Keratinocyte (primary cell): ENCODE results near the gene SELPLG. TPM values are rescaled to one million over a fixed set of nuclear protein-coding genes. Genes with fewer than 3 reads are reported as not detected.

Experiments used
- DNase-seq: peaks from one replicate; pipeline ENCODE4 v3.0.0-alpha.2; 2011; ENCODE audit warnings: low read depth, missing footprints, low spot score
- FAIRE-seq: peaks from 2 replicates; lab custom pipeline; 2011; peaks lifted over from hg19 to GRCh38; lab: Jason Lieb, UNC
- H2AFZ ChIP-seq: 2 replicates; pipeline ENCODE4 v1.6.0; 2012; ENCODE audit warnings: low read length, control low read depth, inconsistent platforms; ENCODE audit not compliant: control insufficient read depth
- H3K27ac ChIP-seq: 2 replicates; pipeline ENCODE4 v1.5.1; 2011; ENCODE audit warnings: low read length; ENCODE audit not compliant: control insufficient read depth, insufficient read depth
- H3K27me3 ChIP-seq: 3 replicates; pipeline ENCODE4 v1.6.0; 2011; ENCODE audit warnings: low read length; ENCODE audit not compliant: control insufficient read depth, insufficient read depth; ENCODE audit errors: extremely low read depth
- H3K36me3 ChIP-seq, 2 experiments: 2 replicates in 1 of 2; 3 replicates in 1 of 2; pipeline ENCODE4 v1.5.1; 2011; ENCODE audit warnings: low read length in 2 of 2, mild to moderate bottlenecking in 1 of 2; ENCODE audit not compliant: control insufficient read depth in 2 of 2, insufficient read depth in 2 of 2; ENCODE audit errors: extremely low read depth in 1 of 2
- H3K4me1 ChIP-seq: 3 replicates; pipeline ENCODE4 v1.5.1; 2011; ENCODE audit warnings: low read length; ENCODE audit not compliant: control insufficient read depth, insufficient read depth; ENCODE audit errors: extremely low read depth
- H3K4me2 ChIP-seq: 3 replicates; pipeline ENCODE4 v1.6.0; 2011; ENCODE audit warnings: low read depth, low read length; ENCODE audit not compliant: control insufficient read depth, insufficient read depth; ENCODE audit errors: extremely low read depth
- H3K4me3 ChIP-seq, 3 experiments: fragments of 200-600 bp in 1 of 3; sonication (generic) in 1 of 3; 2 replicates in 2 of 3; 3 replicates in 1 of 3; pipeline ENCODE4 v1.5.1; 2011 to 2016; ENCODE audit warnings: low read length in 3 of 3, mild to moderate bottlenecking in 3 of 3, control low read depth in 2 of 3, inconsistent platforms in 1 of 3, low read depth in 1 of 3, mixed read lengths in 1 of 3, mixed run types in 1 of 3, moderate library complexity in 1 of 3; ENCODE audit not compliant: control insufficient read depth in 2 of 3, insufficient read depth in 2 of 3; ENCODE audit errors: extremely low read depth in 1 of 3
- H3K79me2 ChIP-seq: 2 replicates; pipeline ENCODE4 v1.6.0; 2012; ENCODE audit warnings: low read length; ENCODE audit not compliant: control insufficient read depth, insufficient read depth
- H3K9ac ChIP-seq: 3 replicates; pipeline ENCODE4 v1.6.0; 2011; ENCODE audit warnings: low read length; ENCODE audit not compliant: control insufficient read depth, insufficient read depth; ENCODE audit errors: extremely low read depth
- H3K9me1 ChIP-seq: 3 replicates; pipeline ENCODE4 v1.6.0; 2011; ENCODE audit warnings: low read length; ENCODE audit not compliant: control insufficient read depth, insufficient read depth; ENCODE audit errors: extremely low read depth
- H3K9me3 ChIP-seq: 2 replicates; pipeline ENCODE4 v1.5.1; 2012; ENCODE audit warnings: low read depth, low read length; ENCODE audit not compliant: control insufficient read depth
- H4K20me1 ChIP-seq: 3 replicates; pipeline ENCODE4 v1.6.0; 2011; ENCODE audit warnings: low read length; ENCODE audit not compliant: control insufficient read depth, insufficient read depth; ENCODE audit errors: extremely low read depth
- CTCF ChIP-seq, 3 experiments: IDR thresholded peaks in 1 of 3; conservative IDR thresholded peaks in 1 of 3; optimal IDR thresholded peaks in 1 of 3; 2 replicates in 2 of 3; 3 replicates in 1 of 3; pipeline versions ENCODE3 to v1.5.1; 2011; ENCODE audit warnings: low read length in 3 of 3, mild to moderate bottlenecking in 3 of 3, moderate library complexity in 2 of 3, control low read depth in 1 of 3, inconsistent platforms in 1 of 3; ENCODE audit not compliant: insufficient read depth in 2 of 3; ENCODE audit errors: extremely low read depth in 1 of 3
- EZH2 ChIP-seq: IDR thresholded peaks from one replicate; pipeline ENCODE4 v1.6.1; 2012; ENCODE audit warnings: inconsistent platforms, mild to moderate bottlenecking, low read length, moderate library complexity
- dilution Hi-C: fragments of 300-500 bp; cut with MboI; formaldehyde crosslinking; loops from one replicate; pipeline ENCODE4 v1.7.0; 2020; ENCODE audit warnings: low sequenced_read_pairs; ENCODE audit not compliant: extremely low pct_ligation_motif_present
- polyA plus RNA-seq, 5 experiments: library from polyadenylated mRNA; depleted of rRNA in 3 of 5; stranded (reverse) in 3 of 5; stranded (forward) in 1 of 5; unstranded in 1 of 5; fragments of >200 nt; gene quantifications; 1 replicate in 1 of 5; 2 replicates in 3 of 5; 3 replicates in 1 of 5; pipeline versions ENCODE4 v1.2.1 to v1.2.3, GENCODE V29; 2011 to 2012; ENCODE audit warnings: missing spikeins in 2 of 5, low read depth in 1 of 5, low replicate concordance in 1 of 5

SELPLG gene
- polyA plus RNA-seq, 1 donor (not counting 4 experiments of a cell fraction or from before 2014, with no cell fraction given) = 0.80 TPM

- Histone ChIP-seq H3K9me3 (peaks cover 2% of the 10 kb centered on the region), H3K4me3 (no peak overlapping the region), H4K20me1 (no peaks in the 10 kb centered on the region), H3K27me3 (peaks cover 3% of the 10 kb centered on the region), H3K4me1 (peaks cover 8% of the 10 kb centered on the region), H3K4me2 (no peak overlapping the region), H3K9me1 (no peaks in the 10 kb centered on the region), H3K9ac (no peak overlapping the region), H3K27ac (no peak overlapping the region), H3K36me3 (no peaks in the 10 kb centered on the region), H3K79me2 (no peaks in the 10 kb centered on the region), H2AFZ (no peak overlapping the region)
- dilution Hi-C loops = no loop called here
- DNase-seq (no peak), FAIRE-seq (no peak)
- TF ChIP-seq EZH2 (no peak), CTCF (optimal IDR thresholded peaks at IDR 0.05 in 1 of 3, IDR thresholded peaks at IDR 0.05 in 1 of 3, conservative IDR thresholded peaks at IDR 0.05 in 1 of 3; ENCODE audit: extremely low read depth in 1 of 3, insufficient read depth in 2 of 3, low read length in 3 of 3) (no peak)
Measured at GRCh38 chr12:108613548-108613947, 20.1 kb downstream of the SELPLG start.

- no peaks in the 10 kb centered on the region for H4K20me1 ChIP-seq
- peaks cover 8% of the 10 kb centered on the region for H3K4me1 ChIP-seq
- H3K9me1 ChIP-seq = no peaks in the 10 kb centered on the region
- dilution Hi-C loops = no loop called here
- H3K9me3 ChIP-seq = peaks cover 2% of the 10 kb centered on the region
- FAIRE-seq (no peak), DNase-seq (no peak)
- H3K27me3 ChIP-seq = no peaks in the 10 kb centered on the region
- no peak overlapping the region for H3K4me2 ChIP-seq
- H3K79me2 ChIP-seq = no peaks in the 10 kb centered on the region
- H3K4me3 ChIP-seq = no peak overlapping the region
- no peak overlapping the region for H2AFZ ChIP-seq
- no peak overlapping the region for H3K27ac ChIP-seq
- H3K36me3 ChIP-seq = no peaks in the 10 kb centered on the region
- TF ChIP-seq CTCF (optimal IDR thresholded peaks at IDR 0.05 in 1 of 3, IDR thresholded peaks at IDR 0.05 in 1 of 3, conservative IDR thresholded peaks at IDR 0.05 in 1 of 3; ENCODE audit: extremely low read depth in 1 of 3, insufficient read depth in 2 of 3, low read length in 3 of 3) (no peak), EZH2 (no peak)
- no peak overlapping the region for H3K9ac ChIP-seq
Measured at GRCh38 chr12:108612788-108613282, 20.9 kb downstream of the SELPLG start.
